PC-3 (cell line): ENCODE data around the gene SPDEF. TPM values are rescaled to one million over a fixed set of nuclear protein-coding genes. Genes with fewer than 3 reads are reported as not detected.

ENCODE experiments used
- ATAC-seq: fragments of 200-7000 bp; cut with Tn5 transposase; 2 replicates; pipeline ENCODE4 v1.9.1; 2020; ENCODE audit warnings: mild to moderate bottlenecking, moderate library complexity
- BruUV-seq: library from RNA; stranded (reverse); fragments of 400-500 nt; replicated peaks from 2 replicates; lab custom pipeline; 2021; lab: Mats Ljungman, UMichigan
- CTCF ChIA-PET: fragments of 300-600 bp; sonication (Branson Sonifier 250); formaldehyde crosslinking; loops from one replicate; lab custom pipeline; 2022; ENCODE audit warnings: antibody characterized with exemption; lab: Charles Lee
- POLR2A ChIA-PET: fragments of 300-600 bp; sonication (Branson Sonifier 250); formaldehyde crosslinking; loops from one replicate; lab custom pipeline; 2022; ENCODE audit warnings: antibody characterized with exemption; ENCODE audit not compliant: unreplicated experiment; lab: Charles Lee
- DNase-seq: peaks from one replicate; pipeline ENCODE4 v3.0.0-alpha.2; 2015
- H2AFZ ChIP-seq: fragments of 300-600 bp; sonication (generic); 2 replicates; pipeline ENCODE4 v1.6.0; 2016; ENCODE audit warnings: antibody characterized with exemption, low read length
- H3F3A ChIP-seq: fragments of 300-600 bp; sonication (generic); one replicate; pipeline ENCODE4 v1.6.0; 2017; ENCODE audit warnings: antibody characterized with exemption, low read length, control low read depth, mild to moderate bottlenecking; ENCODE audit not compliant: unreplicated experiment
- H3K27ac ChIP-seq: fragments of 300-600 bp; sonication (generic); 2 replicates; pipeline ENCODE4 v1.5.1; 2016; ENCODE audit warnings: mild to moderate bottlenecking, low read length
- H3K27me3 ChIP-seq: fragments of 300-600 bp; sonication (generic); 2 replicates; pipeline ENCODE4 v1.6.1; 2016; ENCODE audit warnings: low read length, mixed read lengths
- H3K36me3 ChIP-seq: fragments of 300-600 bp; sonication (generic); 2 replicates; pipeline ENCODE4 v1.6.1; 2016; ENCODE audit warnings: low read depth, mixed run types, low read length, mixed read lengths
- H3K4me1 ChIP-seq: fragments of 300-600 bp; sonication (generic); 2 replicates; pipeline ENCODE4 v1.5.1; 2016; ENCODE audit warnings: low read length; ENCODE audit not compliant: insufficient read depth
- H3K4me2 ChIP-seq: fragments of 300-600 bp; sonication (generic); 2 replicates; pipeline ENCODE4 v1.6.0; 2016; ENCODE audit warnings: low read length
- H3K4me3 ChIP-seq: fragments of 300-600 bp; sonication (generic); 2 replicates; pipeline ENCODE4 v1.5.1; 2016; ENCODE audit warnings: mild to moderate bottlenecking, low read length, mixed read lengths
- H3K79me2 ChIP-seq: fragments of 300-600 bp; sonication (generic); 2 replicates; pipeline ENCODE4 v1.6.1; 2017; ENCODE audit warnings: low read length, mixed read lengths
- H3K9ac ChIP-seq: fragments of 300-600 bp; sonication (generic); 2 replicates; pipeline ENCODE4 v1.6.0; 2016; ENCODE audit warnings: mild to moderate bottlenecking, low read length
- H3K9me2 ChIP-seq: fragments of 300-600 bp; sonication (generic); replicated peaks from 2 replicates; pipeline ENCODE4 v1.6.1; 2016; ENCODE audit warnings: mixed run types, low read length, mixed read lengths
- H3K9me3 ChIP-seq: fragments of 300-600 bp; sonication (generic); 2 replicates; pipeline ENCODE4 v1.6.1; 2016; ENCODE audit warnings: low read length, mixed read lengths
- H4K20me1 ChIP-seq: fragments of 300-600 bp; sonication (generic); 2 replicates; pipeline ENCODE4 v1.6.1; 2016; ENCODE audit warnings: low read length, mixed read lengths
- CTCF ChIP-seq: fragments of 300-600 bp; sonication (generic); conservative IDR thresholded peaks from 2 replicates; pipeline ENCODE4 v1.5.1; 2017; ENCODE audit warnings: antibody characterized with exemption, low read depth, mild to moderate bottlenecking, low read length
- EZH2 ChIP-seq: fragments of 300-600 bp; sonication (generic); IDR thresholded peaks from one replicate; pipeline ENCODE4 v1.6.1; 2017; ENCODE audit warnings: antibody characterized with exemption, mild to moderate bottlenecking, low read length; ENCODE audit not compliant: unreplicated experiment
- EZH2phosphoT487 ChIP-seq: fragments of 300-600 bp; sonication (generic); IDR thresholded peaks from 2 replicates; pipeline ENCODE4 v1.6.1; 2018; ENCODE audit warnings: mild to moderate bottlenecking, antibody characterized with exemption, low read length, borderline replicate concordance
- intact Hi-C: fragments of 100-400 bp; cut with micrococcal nuclease; formaldehyde crosslinking; loops from 2 replicates; pipeline ENCODE4 v1.9.0; 2023
- total RNA-seq: library from RNA; depleted of rRNA; stranded (reverse); fragments of >200 nt; gene quantifications from 2 replicates; pipeline ENCODE4 v1.2.3, GENCODE V29; 2014

Gene SPDEF
- total RNA-seq, 1 experiment from 2014 or later: 190 TPM

GRCh38 chr6:34559651-34560365, 3.7 kb upstream of the SPDEF start:
- H4K20me1 ChIP-seq: no peaks in the 10 kb centered on the region
- no peaks in the 10 kb centered on the region for H3K36me3 ChIP-seq
- ChIA-PET POLR2A (no interaction called here), CTCF (no interaction called here)
- no peak for TF ChIP-seq EZH2phosphoT487
- no peaks in the 10 kb centered on the region for H3K9me3 ChIP-seq
- no peak for ATAC-seq
- H3K27me3 ChIP-seq: no peaks in the 10 kb centered on the region
- H3K4me3 ChIP-seq: no peak overlapping the region
- H3F3A ChIP-seq: no peaks in the 10 kb centered on the region
- peaks cover 13% of the 10 kb centered on the region for H3K79me2 ChIP-seq
- no peak for DNase-seq
- H3K27ac ChIP-seq: no peak overlapping the region
- no TSS peak for BruUV-seq
- H3K9me2 ChIP-seq: no peaks in the 10 kb centered on the region
- intact Hi-C loops: no loop called here
- peaks cover 16% of the 10 kb centered on the region for H3K4me1 ChIP-seq
- H3K4me2 ChIP-seq: no peak overlapping the region
- no peak overlapping the region for H3K9ac ChIP-seq
- no peak overlapping the region for H2AFZ ChIP-seq

- H3K9me2 ChIP-seq: no peaks in the 10 kb centered on the region
- DNase-seq (no peak), ATAC-seq (no peak)
- H3K27me3 ChIP-seq: no peaks in the 10 kb centered on the region
- H3K4me1 ChIP-seq: peaks cover 28% of the 10 kb centered on the region
- BruUV-seq: no TSS peak
- ChIA-PET CTCF (no interaction called here), POLR2A (no interaction called here)
- H3K9me3 ChIP-seq: no peaks in the 10 kb centered on the region
- H3K4me2 ChIP-seq: no peak overlapping the region
- no peak for TF ChIP-seq EZH2phosphoT487
- no peak for TF ChIP-seq CTCF
- TF ChIP-seq EZH2: no peak
- no peaks in the 10 kb centered on the region for H3F3A ChIP-seq
- H2AFZ ChIP-seq: no peak overlapping the region
- H3K4me3 ChIP-seq: no peak overlapping the region
- intact Hi-C loops: no loop called here
- H3K9ac ChIP-seq: no peak overlapping the region
- no peaks in the 10 kb centered on the region for H4K20me1 ChIP-seq
- H3K27ac ChIP-seq: no peak overlapping the region
- H3K36me3 ChIP-seq: no peaks in the 10 kb centered on the region
- H3K79me2 ChIP-seq: peaks cover 26% of the 10 kb centered on the region
Observed at GRCh38 chr6:34558172-34558714, 2.1 kb upstream of the SPDEF start.

GRCh38 chr6:34557228-34557627, 1.1 kb upstream of the SPDEF start:
- Histone ChIP-seq H3K36me3 (peaks cover 3% of the 10 kb centered on the region; the same call in 1 of the 2 replicates), H4K20me1 (no peaks in the 10 kb centered on the region), H3K4me3 (no peak overlapping the region), H3K9me3 (no peaks in the 10 kb centered on the region), H3K4me1 (peaks cover 37% of the 10 kb centered on the region), H3K27me3 (no peaks in the 10 kb centered on the region), H3K9me2 (no peaks in the 10 kb centered on the region), H2AFZ (no peak overlapping the region), H3K9ac (no peak overlapping the region), H3F3A (no peaks in the 10 kb centered on the region), H3K27ac (no peak overlapping the region), H3K4me2 (no peak overlapping the region), H3K79me2 (peaks cover 35% of the 10 kb centered on the region)
- CTCF ChIA-PET: no interaction called here
- intact Hi-C loops: no loop called here
- DNase-seq (no peak), ATAC-seq (no peak)
- no TSS peak for BruUV-seq
- POLR2A ChIA-PET: no interaction called here
- TF ChIP-seq EZH2 (no peak), CTCF (no peak), EZH2phosphoT487 (no peak)
